Measurements from ENCODE around the gene PRCD.
A peak's percentile ranks its signal among the peaks of the same experiment; 100 is the strongest.

The PRCD gene

GRCh38 chr17:76576189-76576588 is 36.3 kb downstream of the PRCD start:
- no peak for TF ChIP-seq CTCF (IDR thresholded peaks at IDR 0.05; ENCODE audit: extremely low read depth, insufficient read depth, missing control alignments)
- no peak for DNase-seq (ENCODE audit: low spot score)
- in situ Hi-C loops (cut with MboI; ENCODE audit: low pct_unique_long_range_greater_than_20kb, low sequenced_read_pairs, unreplicated experiment) = no loop called here

- TF ChIP-seq CTCF (IDR thresholded peaks at IDR 0.05; ENCODE audit: extremely low read depth, insufficient read depth, missing control alignments) = no peak
- in situ Hi-C loops (cut with MboI; ENCODE audit: low pct_unique_long_range_greater_than_20kb, low sequenced_read_pairs, unreplicated experiment) = no loop called here
- no peak for DNase-seq (ENCODE audit: low spot score)
These were observed 38.0 kb downstream of the PRCD start for GRCh38 chr17:76577876-76578275.

- no peak for TF ChIP-seq CTCF (IDR thresholded peaks at IDR 0.05; ENCODE audit: extremely low read depth, insufficient read depth, missing control alignments)
- DNase-seq (ENCODE audit: low spot score) = no peak
- in situ Hi-C loops (cut with MboI; ENCODE audit: low pct_unique_long_range_greater_than_20kb, low sequenced_read_pairs, unreplicated experiment) = no loop called here
These were observed 38.5 kb downstream of the PRCD start for GRCh38 chr17:76578376-76578775.

GRCh38 chr17:76579281-76579680 is 39.4 kb downstream of the PRCD start:
- in situ Hi-C loops (cut with MboI; ENCODE audit: low pct_unique_long_range_greater_than_20kb, low sequenced_read_pairs, unreplicated experiment) = no loop called here
- TF ChIP-seq CTCF (IDR thresholded peaks at IDR 0.05; ENCODE audit: extremely low read depth, insufficient read depth, missing control alignments) = no peak

GRCh38 chr17:76581515-76581914 is 41.7 kb downstream of the PRCD start:
- no peak for TF ChIP-seq CTCF (IDR thresholded peaks at IDR 0.05; ENCODE audit: extremely low read depth, insufficient read depth, missing control alignments)
- in situ Hi-C loops (cut with MboI; ENCODE audit: low pct_unique_long_range_greater_than_20kb, low sequenced_read_pairs, unreplicated experiment) = no loop called here
- DNase-seq (ENCODE audit: low spot score) = no peak

More at GRCh38 chr17:76579281-76579680, 39.4 kb downstream of the PRCD start:
- DNase-seq (ENCODE audit: low spot score) = peak; percentile 43

- in situ Hi-C loops (cut with MboI; ENCODE audit: low pct_unique_long_range_greater_than_20kb, low sequenced_read_pairs, unreplicated experiment) = no loop called here
- TF ChIP-seq CTCF (IDR thresholded peaks at IDR 0.05; ENCODE audit: extremely low read depth, insufficient read depth, missing control alignments) = no peak
- no peak for DNase-seq (ENCODE audit: low spot score)
These were observed 42.8 kb downstream of the PRCD start for GRCh38 chr17:76582660-76583059.
